Measurements from ENCODE around the gene BRD3. TPM values are rescaled to one million over a fixed set of nuclear protein-coding genes. Genes with fewer than 3 reads are reported as not detected.

The BRD3 gene
- total and polyA plus RNA-seq, 2 of the 8 experiments (the other 6 are each of a cell fraction or from before 2014, with no cell fraction given): 31.0 to 82.7 TPM

DNA sequence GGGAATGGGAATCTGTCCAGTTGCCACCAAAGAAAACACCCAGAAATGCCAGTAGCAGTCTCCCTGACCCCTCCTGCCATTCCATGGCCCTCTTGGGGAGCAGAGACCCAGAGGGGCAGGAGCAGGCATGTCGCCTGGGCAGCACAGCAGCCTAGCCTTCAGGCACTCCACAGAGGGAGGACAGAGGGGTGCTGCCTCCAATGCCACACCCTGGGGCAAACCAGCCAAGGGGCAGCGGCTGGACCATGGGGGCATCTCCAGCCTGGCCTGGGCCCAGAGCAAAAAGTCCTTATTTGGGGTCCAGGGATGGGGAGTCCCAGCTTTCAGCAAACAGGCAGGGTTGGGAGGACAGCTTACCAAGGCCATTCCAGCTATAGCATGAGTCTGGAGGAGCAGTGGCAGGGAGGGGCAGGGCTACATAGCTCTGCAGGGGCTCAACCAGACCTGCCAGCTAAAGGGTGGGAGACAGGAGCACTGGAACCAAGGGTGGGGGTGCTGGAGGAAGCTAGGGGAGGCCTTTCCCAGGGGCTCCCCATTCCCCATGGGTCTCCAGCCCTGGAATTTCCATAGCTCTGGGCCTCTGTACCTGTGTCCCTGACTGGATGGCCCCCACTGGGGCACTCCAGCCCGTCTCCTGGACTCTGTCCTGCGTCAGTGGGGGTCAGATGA lies 6.7 kb downstream of the BRD3 start:
- Histone ChIP-seq H3K9me3 (ENCODE audit: insufficient read depth in 2 of 2, low read depth in 1 of 2, low read length in 1 of 2) (no peaks in the 10 kb centered on the region), H3K23me2 (ENCODE audit: low read depth, low read length) (peaks cover 2% of the 10 kb centered on the region; the same call in 1 of the 2 replicates), H3K27me3 (replicated peaks in 1 of 4; ENCODE audit: control insufficient read depth in 3 of 4, extremely low read depth in 1 of 4, insufficient read depth in 3 of 4, low read length in 3 of 4) (no peaks in the 10 kb centered on the region), H2BK120ac (replicated peaks; ENCODE audit: low read depth, low read length) (no peak overlapping the region), H3K36me3 (ENCODE audit: control insufficient read depth in 2 of 4, insufficient read depth in 4 of 4, low read length in 3 of 4) (no peaks in the 10 kb centered on the region; a peak in 1 of 8 replicates), H3K79me2 (ENCODE audit: control insufficient read depth in 1 of 2, insufficient read depth in 2 of 2, low read length in 2 of 2) (peaks cover 44 to 100% of the 10 kb centered on the region in 2 experiments), H2AFZ (ENCODE audit: low read length) (no peak overlapping the region), H3K4me1 (replicated peaks in 1 of 4; ENCODE audit: control insufficient read depth in 3 of 4, insufficient read depth in 4 of 4, low read length in 3 of 4) (peaks cover 0 to 19% (median 13%) of the 10 kb centered on the region in 4 experiments; a peak in 6 of 7 replicates), H4K91ac (replicated peaks; ENCODE audit: insufficient read length, low read length) (no peak overlapping the region), H2AK5ac (ENCODE audit: low read depth, low read length) (no peak overlapping the region), H3K4ac (replicated peaks; ENCODE audit: insufficient read length, low read depth, low read length) (no peak overlapping the region), H4K20me1 (replicated peaks in 1 of 2; ENCODE audit: control insufficient read depth in 1 of 2, insufficient read depth in 2 of 2, low read length in 2 of 2) (peaks cover 72 to 73% of the 10 kb centered on the region in 2 experiments), H4K5ac (ENCODE audit: insufficient read length, low read depth, low read length) (no peak overlapping the region), H2BK12ac (ENCODE audit: low read depth, low read length) (no peak overlapping the region), H2BK15ac (ENCODE audit: low read length) (no peak overlapping the region), H3K4me2 (ENCODE audit: insufficient read depth in 1 of 2, low read depth in 2 of 2, low read length in 2 of 2) (no peak overlapping the region), H3K79me1 (ENCODE audit: low read depth, low read length) (peaks cover 50% of the 10 kb centered on the region), H3K23ac (ENCODE audit: insufficient read length) (no peak overlapping the region), H3K9ac (replicated peaks in 1 of 4; ENCODE audit: extremely low read depth in 1 of 4, low read depth in 3 of 4, low read length in 3 of 4) (no peak overlapping the region), H3K56ac (replicated peaks; ENCODE audit: insufficient read length, low read depth, low read length) (no peak overlapping the region), H3K14ac (ENCODE audit: insufficient read length) (no peak overlapping the region), H3K18ac (ENCODE audit: extremely low read depth, low read length) (no peak overlapping the region), H4K8ac (ENCODE audit: extremely low read depth, insufficient read depth, low read length) (no peak overlapping the region), H3K27ac (ENCODE audit: low read depth, low read length) (0 out of 2 replicates have a peak overlapping the region, but pooled peaks have one; percentile 17), H3K4me3 (ENCODE audit: extremely low read depth in 1 of 4, insufficient read depth in 2 of 4, low read depth in 3 of 4, low read length in 4 of 4) (no peak overlapping the region), H2BK5ac (ENCODE audit: low read depth, low read length) (peak overlapping the region; percentile 71; the same call in 1 of the 2 replicates), H2BK20ac (ENCODE audit: low read length) (no peak overlapping the region)
- FAIRE-seq (no peak), DNase-seq (ENCODE audit: low read depth in 1 of 2, low spot score in 2 of 2) (peak in 1 of 2 experiments; percentile 43)
- ChIA-PET CTCF (ENCODE audit: partially characterized antibody) (interaction anchor here (0.8 to 1.3 kb wide), 3 partner anchors 10 to 267 kb away, joined by 3 to 5 read pairs (median 3); no protein-coding TSS in a partner anchor), POLR2A (ENCODE audit: partially characterized antibody) (interaction anchor here (1.5 to 2.0 kb wide), 2 partner anchors 69 to 75 kb away, joined by 4 read pairs; partner anchors contain the start of gene WDR5)
- 74% methylated on average over 4 of the region's 4 CpGs; no CpG with 5 or more reads in 1 of the 2 experiments for WGBS, 2 experiments (ENCODE audit: extremely low coverage in 1 of 2, insufficient coverage in 1 of 2, insufficient read length in 1 of 2, insufficient replicate concordance in 2 of 2, low coverage in 1 of 2, low lambda C conversion rate in 2 of 2, missing lambda C conversion rate in 1 of 2)
- TF ChIP-seq POLR2AphosphoS5 (IDR thresholded peaks at IDR 0.05; ENCODE audit: low read depth, low read length): 0 out of 2 replicates have a peak, but pooled peaks have one; percentile 1
- TF ChIP-seq BCL11A (IDR thresholded peaks at IDR 0.05; ENCODE audit: low read depth in 2 of 2, low read length in 2 of 2): no peak
